ENCODE results near the gene ANKK1.

ANKK1 gene

DNA sequence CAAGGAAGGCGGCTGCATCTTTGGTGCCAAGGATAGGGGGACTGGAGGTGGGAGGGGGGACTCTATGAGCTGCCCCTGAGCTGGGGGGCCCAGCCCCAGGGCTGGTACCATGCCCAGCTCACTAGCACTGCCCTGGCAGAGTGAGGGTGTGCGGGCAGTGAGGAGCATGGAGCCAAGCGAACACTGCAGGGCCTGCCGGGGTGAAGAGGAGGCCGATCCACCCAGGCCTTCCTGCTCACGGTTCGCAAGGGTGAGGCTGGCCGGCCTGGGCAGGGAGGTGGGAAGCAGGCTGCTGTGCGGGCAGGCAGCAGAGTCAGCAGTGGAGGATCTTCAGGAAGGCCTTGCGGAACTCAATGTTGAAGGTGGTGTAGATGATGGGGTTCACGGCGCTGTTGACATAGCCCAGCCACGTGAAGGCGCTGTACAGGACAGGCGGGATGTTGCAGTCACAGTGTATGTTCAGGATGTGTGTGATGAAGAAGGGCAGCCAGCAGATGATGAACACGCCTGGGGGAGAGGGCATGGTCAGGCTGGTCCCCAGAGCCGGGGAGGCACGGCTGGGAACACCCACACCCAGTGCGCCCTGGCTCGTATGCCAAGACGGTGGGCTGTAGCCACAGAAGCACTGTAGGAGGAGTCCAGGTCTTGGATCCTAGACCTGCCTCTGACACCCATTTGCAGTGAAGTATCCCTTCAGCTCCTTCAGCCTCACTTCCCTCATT lies 23.0 kb downstream of the ANKK1 start:
- Mint-ChIP-seq H3K9me3 (no peaks in the 10 kb centered on the region), H3K27ac (no peak overlapping the region), H3K36me3 (ENCODE audit: low read depth) (no peaks in the 10 kb centered on the region), H3K27me3 (no peaks in the 10 kb centered on the region), H3K4me3 (no peak overlapping the region), H3K4me1 (no peaks in the 10 kb centered on the region)
- DNase-seq (no peak), ATAC-seq (no peak)

DNA sequence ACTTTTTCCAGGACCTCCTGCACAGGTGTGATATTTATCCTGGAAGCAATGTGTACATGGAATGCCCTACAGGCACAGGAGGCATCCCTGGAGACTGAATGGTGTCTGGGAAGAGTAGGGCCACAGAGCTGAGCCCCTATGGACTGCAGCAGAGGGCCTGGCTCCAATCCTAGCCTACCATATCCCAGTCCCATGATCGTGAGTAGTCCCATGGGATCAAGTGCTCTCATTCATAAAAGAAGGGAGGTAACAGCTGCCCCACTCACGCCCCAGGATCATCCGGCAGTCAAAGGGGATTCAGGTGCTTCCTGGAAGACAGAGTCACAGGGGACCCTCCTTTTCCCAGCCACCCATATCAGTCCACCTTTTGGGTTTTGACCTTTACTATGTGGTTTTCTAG lies 24.0 kb downstream of the ANKK1 start:
- Mint-ChIP-seq H3K4me3 (no peak overlapping the region), H3K9me3 (no peaks in the 10 kb centered on the region), H3K27me3 (no peaks in the 10 kb centered on the region), H3K4me1 (no peaks in the 10 kb centered on the region), H3K36me3 (ENCODE audit: low read depth) (no peaks in the 10 kb centered on the region), H3K27ac (no peak overlapping the region)
- ATAC-seq, result no peak
- DNase-seq, result no peak

GRCh38 chr11:113412675-113413074 lies 25.1 kb downstream of the ANKK1 start:
- ATAC-seq (no peak), DNase-seq (no peak)
- Mint-ChIP-seq H3K4me1 (no peaks in the 10 kb centered on the region), H3K9me3 (no peaks in the 10 kb centered on the region), H3K27ac (no peak overlapping the region), H3K27me3 (no peaks in the 10 kb centered on the region), H3K36me3 (ENCODE audit: low read depth) (no peaks in the 10 kb centered on the region), H3K4me3 (no peak overlapping the region)

- no peaks in the 10 kb centered on the region for H3K4me1 Mint-ChIP-seq
- H3K36me3 Mint-ChIP-seq (ENCODE audit: low read depth), result no peaks in the 10 kb centered on the region
- no peak overlapping the region for H3K4me3 Mint-ChIP-seq
- H3K27ac Mint-ChIP-seq, result no peak overlapping the region
- DNase-seq (no peak), ATAC-seq (no peak)
- H3K27me3 Mint-ChIP-seq, result no peaks in the 10 kb centered on the region
- no peaks in the 10 kb centered on the region for H3K9me3 Mint-ChIP-seq
Measured at GRCh38 chr11:113415343-113415742, 27.8 kb downstream of the ANKK1 start.

DNA sequence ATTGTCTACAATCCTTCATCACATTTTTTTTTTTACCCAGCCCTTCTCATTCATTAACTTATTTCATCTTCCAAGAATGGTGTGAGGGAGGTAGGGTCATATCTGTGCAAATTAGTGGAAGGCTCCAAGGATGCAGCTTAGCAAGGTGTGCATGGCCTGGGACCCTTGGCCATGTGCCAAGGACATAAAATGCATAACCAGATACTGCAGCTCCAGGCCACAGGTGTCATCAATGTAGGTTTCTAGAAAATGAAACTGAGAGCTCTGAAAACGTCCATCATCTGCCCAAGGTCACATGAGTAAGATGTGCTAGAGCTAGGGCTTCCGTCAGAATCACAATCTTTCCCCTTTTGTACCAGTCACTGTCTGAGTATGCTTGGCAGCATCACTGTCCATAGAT lies 29.8 kb downstream of the ANKK1 start:
- no peak for DNase-seq
- no peak overlapping the region for H3K27ac Mint-ChIP-seq
- no peaks in the 10 kb centered on the region for H3K9me3 Mint-ChIP-seq
- H3K4me1 Mint-ChIP-seq, result no peaks in the 10 kb centered on the region
- H3K36me3 Mint-ChIP-seq (ENCODE audit: low read depth), result no peaks in the 10 kb centered on the region
- H3K27me3 Mint-ChIP-seq, result no peaks in the 10 kb centered on the region
- no peak overlapping the region for H3K4me3 Mint-ChIP-seq
- no peak for ATAC-seq

- Mint-ChIP-seq H3K27ac (no peak overlapping the region), H3K4me1 (no peaks in the 10 kb centered on the region), H3K36me3 (ENCODE audit: low read depth) (no peaks in the 10 kb centered on the region), H3K9me3 (no peaks in the 10 kb centered on the region), H3K4me3 (no peak overlapping the region), H3K27me3 (no peaks in the 10 kb centered on the region)
- DNase-seq, result no peak
- ATAC-seq, result no peak
Measured at GRCh38 chr11:113419454-113420003, 31.9 kb downstream of the ANKK1 start.

GRCh38 chr11:113420808-113421207 lies 33.2 kb downstream of the ANKK1 start:
- Mint-ChIP-seq H3K4me1 (no peaks in the 10 kb centered on the region), H3K4me3 (no peak overlapping the region), H3K27me3 (no peaks in the 10 kb centered on the region), H3K27ac (no peak overlapping the region), H3K9me3 (no peaks in the 10 kb centered on the region), H3K36me3 (ENCODE audit: low read depth) (no peaks in the 10 kb centered on the region)
- DNase-seq (no peak), ATAC-seq (no peak)

- Mint-ChIP-seq H3K4me3 (no peak overlapping the region), H3K36me3 (ENCODE audit: low read depth) (no peaks in the 10 kb centered on the region), H3K9me3 (no peaks in the 10 kb centered on the region), H3K27me3 (no peaks in the 10 kb centered on the region), H3K27ac (no peak overlapping the region), H3K4me1 (no peaks in the 10 kb centered on the region)
- no peak for ATAC-seq
- DNase-seq, result no peak
Measured at GRCh38 chr11:113426686-113427085, 39.1 kb downstream of the ANKK1 start.

GRCh38 chr11:113431746-113432145 lies 44.2 kb downstream of the ANKK1 start:
- Mint-ChIP-seq H3K27me3 (no peaks in the 10 kb centered on the region), H3K36me3 (ENCODE audit: low read depth) (no peaks in the 10 kb centered on the region), H3K4me1 (no peaks in the 10 kb centered on the region), H3K4me3 (no peak overlapping the region), H3K9me3 (no peaks in the 10 kb centered on the region), H3K27ac (no peak overlapping the region)
- no peak for ATAC-seq
- DNase-seq, result no peak

GRCh38 chr11:113435190-113435968 lies 47.8 kb downstream of the ANKK1 start:
- ATAC-seq, result no peak
- Mint-ChIP-seq H3K36me3 (ENCODE audit: low read depth) (no peaks in the 10 kb centered on the region), H3K4me3 (no peak overlapping the region), H3K27ac (no peak overlapping the region), H3K9me3 (no peaks in the 10 kb centered on the region), H3K27me3 (peaks cover 2% of the 10 kb centered on the region), H3K4me1 (no peaks in the 10 kb centered on the region)
- DNase-seq, result no peak

DNA sequence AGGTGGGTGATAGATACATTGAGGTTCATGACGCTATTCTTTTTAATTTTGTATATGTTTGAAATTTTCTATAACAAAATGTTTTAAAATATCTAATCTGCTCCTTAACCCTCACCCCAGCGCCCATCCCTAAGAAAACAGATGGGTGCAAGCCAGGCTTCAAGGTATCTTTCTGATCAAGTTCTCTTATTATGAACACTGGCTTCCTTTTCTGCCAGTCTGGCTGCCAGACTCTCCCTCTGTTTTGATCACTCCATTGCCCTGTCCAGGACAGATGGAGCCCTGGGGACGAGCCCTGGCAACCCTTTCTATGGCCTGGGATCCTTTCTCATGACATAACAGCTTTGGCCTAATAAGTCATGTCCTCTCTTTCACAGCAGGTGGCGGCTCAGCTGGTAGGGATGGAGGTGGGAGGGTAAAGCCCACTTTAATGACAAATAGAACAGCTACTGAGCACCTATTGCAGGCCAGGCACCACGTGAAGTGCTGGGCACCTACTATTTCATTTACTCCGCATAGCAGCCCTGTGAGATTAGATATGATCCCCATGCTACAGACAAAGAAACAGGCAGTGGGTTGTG lies 49.2 kb downstream of the ANKK1 start:
- DNase-seq, result no peak
- Mint-ChIP-seq H3K4me1 (no peaks in the 10 kb centered on the region), H3K27ac (no peak overlapping the region), H3K9me3 (no peaks in the 10 kb centered on the region), H3K4me3 (no peak overlapping the region), H3K36me3 (ENCODE audit: low read depth) (no peaks in the 10 kb centered on the region), H3K27me3 (peaks cover 2% of the 10 kb centered on the region)
- no peak for ATAC-seq

GRCh38 chr11:113440816-113441215 lies 53.2 kb downstream of the ANKK1 start:
- no peak for ATAC-seq

DNA sequence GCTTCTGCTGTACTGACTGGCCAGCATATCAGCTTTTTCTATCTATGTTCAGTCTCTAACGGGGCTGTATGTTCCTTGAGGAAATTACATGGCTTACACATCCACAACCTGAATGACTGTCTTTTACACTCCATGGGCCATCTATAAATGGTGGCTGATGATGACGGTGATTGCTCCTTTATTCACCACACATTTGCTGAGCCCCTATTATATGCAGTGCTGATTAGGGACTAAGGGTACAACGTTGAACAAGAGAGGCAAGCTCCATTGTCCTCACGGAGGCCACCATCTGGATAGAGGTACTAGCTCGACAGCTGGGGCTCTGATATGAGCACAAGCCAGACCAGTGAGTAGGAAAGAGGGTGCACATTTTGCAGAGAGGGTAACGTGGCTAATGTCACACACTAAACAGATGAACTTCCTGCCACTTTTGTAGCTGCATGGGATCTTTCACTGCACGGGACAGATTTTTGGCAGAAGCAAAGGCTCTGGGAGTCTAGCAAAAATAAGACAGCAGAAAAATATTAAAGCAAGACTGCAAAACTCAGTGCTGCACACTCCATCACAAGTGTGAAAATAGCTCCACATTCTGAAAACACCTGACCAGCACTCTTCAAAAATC lies 57.0 kb downstream of the ANKK1 start:
- H3K36me3 Mint-ChIP-seq (ENCODE audit: low read depth), result no peaks in the 10 kb centered on the region
- no peak for DNase-seq
- H3K9me3 Mint-ChIP-seq, result no peaks in the 10 kb centered on the region
- ATAC-seq, result no peak
- H3K4me1 Mint-ChIP-seq, result peaks cover 5% of the 10 kb centered on the region
- H3K27me3 Mint-ChIP-seq, result peaks cover 11% of the 10 kb centered on the region
- H3K27ac Mint-ChIP-seq, result no peak overlapping the region
- no peak overlapping the region for H3K4me3 Mint-ChIP-seq

More at GRCh38 chr11:113440816-113441215, 53.2 kb downstream of the ANKK1 start:
- H3K4me1 Mint-ChIP-seq, result no peaks in the 10 kb centered on the region
- peaks cover 11% of the 10 kb centered on the region for H3K27me3 Mint-ChIP-seq
- no peak overlapping the region for H3K27ac Mint-ChIP-seq
- H3K9me3 Mint-ChIP-seq, result no peaks in the 10 kb centered on the region
- no peaks in the 10 kb centered on the region for H3K36me3 Mint-ChIP-seq (ENCODE audit: low read depth)
- DNase-seq, result no peak
- no peak overlapping the region for H3K4me3 Mint-ChIP-seq

GRCh38 chr11:113446112-113446511 lies 58.5 kb downstream of the ANKK1 start:
- Mint-ChIP-seq H3K27me3 (peaks cover 9% of the 10 kb centered on the region), H3K4me3 (no peak overlapping the region), H3K36me3 (ENCODE audit: low read depth) (no peaks in the 10 kb centered on the region), H3K27ac (no peak overlapping the region), H3K9me3 (no peaks in the 10 kb centered on the region), H3K4me1 (peaks cover 5% of the 10 kb centered on the region)
- DNase-seq (no peak), ATAC-seq (peak; percentile 22)
